OCI-M2 (cell line): Measurements from ENCODE around the gene PGAM2.
"Not testable (repeated sequence)": the region's sequence is repeated elsewhere in the genome, so short reads cannot be mapped to it uniquely, and the experiment has no call there.

ENCODE experiments used
- DNase-seq: peaks from one replicate; lab custom pipeline; 2025; ENCODE audit not compliant: unreplicated experiment; lab: John Stamatoyannopoulos, UW

The PGAM2 gene

DNA sequence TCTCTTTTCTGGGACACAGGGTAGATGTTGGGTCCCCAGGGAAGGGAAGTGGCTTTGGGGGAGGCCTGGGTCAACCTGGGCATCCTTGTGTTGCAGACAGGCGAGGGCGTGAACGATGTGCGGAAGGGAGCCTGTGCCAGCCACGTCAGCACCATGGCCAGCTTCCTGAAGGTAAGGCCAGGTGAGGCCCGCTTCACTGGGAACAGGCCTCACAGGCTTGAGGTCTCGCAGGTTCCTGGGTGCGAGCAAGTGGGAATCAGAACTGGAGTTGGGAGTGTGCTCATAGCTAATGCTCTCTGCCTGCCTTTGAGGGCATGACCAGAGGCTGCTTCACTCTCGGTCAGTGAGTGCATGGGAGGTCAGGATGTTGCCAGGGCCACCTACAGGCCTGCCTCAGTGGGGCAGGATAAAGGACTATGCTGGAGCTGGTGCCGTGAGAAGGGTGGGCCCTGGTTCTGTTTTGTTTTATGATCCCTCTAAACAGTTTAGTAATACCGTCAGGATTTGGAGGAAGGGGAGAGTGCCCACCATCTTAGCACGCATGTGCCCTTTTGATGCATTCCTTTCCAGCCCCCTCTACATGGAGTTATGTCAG, 12.5 kb downstream of the PGAM2 start:
- DNase-seq, result no peak

DNA sequence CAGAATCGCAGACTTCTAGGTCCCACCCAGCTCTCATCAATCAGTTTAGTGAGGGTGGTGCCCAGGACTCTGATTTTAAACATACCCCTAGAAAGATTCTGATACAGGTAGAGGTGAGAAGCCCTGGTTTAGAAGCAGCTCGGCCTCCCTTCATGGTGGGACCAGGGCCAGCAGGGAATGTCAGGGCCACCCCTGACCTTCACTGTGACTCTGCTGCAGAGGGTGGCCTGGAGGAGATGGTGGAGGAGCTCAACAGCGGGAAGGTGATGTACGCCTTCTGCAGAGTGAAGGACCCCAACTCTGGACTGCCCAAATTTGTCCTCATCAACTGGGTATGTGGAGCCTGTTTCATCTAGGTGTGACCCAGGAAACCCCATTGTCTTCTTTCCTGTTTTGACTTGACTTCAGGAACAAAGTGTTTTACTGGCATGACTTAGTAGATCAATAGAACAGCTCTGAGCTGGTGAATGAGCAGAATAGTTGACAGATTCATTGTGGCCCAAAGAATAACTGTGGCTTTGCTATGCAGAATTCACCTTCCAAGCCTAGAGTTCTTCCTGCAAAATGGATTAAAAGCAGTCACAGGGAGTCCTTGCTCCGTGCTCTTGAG, 13.7 kb downstream of the PGAM2 start:
- no peak for DNase-seq

DNA sequence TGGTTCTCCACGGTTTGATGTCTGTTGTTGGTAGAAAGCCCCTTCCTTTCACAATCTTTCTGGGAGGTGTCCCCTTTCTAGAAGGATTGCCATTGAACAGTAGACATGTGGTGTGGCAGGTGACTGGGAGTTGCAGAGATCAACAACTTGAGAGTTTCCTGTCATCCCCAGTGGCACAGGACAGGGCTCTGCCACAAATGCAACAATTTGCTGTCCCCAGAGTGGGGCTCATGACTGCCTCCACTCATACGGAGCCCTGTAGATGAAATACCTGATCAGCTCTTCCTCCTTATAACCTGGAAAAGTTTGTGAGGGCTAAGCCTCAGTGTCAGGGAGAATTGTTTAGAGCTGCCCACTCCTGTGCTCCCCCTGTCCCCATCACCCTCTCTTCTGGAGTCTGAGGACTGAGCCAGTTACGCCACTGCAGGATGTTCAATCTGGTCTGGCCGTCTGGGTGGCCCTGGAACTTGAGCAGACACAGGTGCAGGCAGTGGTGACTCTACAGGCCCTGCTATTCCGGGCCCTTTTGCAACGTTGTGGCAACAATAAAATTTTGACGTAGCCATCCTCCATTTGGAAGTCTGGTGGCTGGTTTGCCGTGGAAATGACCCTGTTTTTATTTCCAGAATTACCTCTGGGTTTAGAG, 14.3 kb downstream of the PGAM2 start:
- DNase-seq, result no peak

DNA sequence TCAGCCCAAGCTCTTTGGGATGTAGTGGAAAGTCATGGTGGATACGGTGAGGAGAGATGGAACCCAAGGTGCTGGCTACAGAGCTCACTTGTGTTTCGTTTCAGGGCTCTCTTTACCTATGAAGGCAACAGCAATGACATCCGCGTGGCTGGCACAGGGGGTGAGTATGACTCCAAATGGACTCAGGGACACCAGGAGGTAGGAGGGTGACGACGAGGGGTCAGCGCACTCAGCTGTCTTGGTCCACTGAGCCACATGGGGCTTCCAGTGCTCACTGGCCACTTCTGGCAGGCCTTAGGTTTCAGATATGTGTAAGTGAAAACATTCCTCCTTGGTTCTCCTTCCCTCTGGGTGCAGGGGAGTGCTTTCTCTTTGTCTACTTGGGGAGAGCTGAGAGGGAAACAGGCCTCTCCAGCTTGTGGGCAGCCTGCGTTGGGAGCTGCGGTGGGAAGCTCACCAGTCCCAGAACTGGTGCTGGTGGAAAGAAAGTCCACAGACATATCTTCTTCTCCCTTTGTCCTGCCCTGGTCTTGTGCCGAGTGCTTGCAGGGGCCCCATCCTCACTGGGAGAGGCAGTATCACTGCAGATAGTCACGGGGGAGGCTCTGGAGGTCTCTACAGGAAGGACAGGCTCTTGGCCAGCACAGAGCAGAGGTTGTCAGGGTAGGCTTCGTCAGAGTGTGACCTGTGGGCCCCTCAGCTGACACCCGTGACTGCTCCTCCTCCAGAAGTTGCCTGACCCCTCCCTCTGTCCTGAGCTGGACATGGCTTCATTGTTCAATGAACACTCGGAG, 15.0 kb downstream of the PGAM2 start:
- DNase-seq, result no peak

DNA sequence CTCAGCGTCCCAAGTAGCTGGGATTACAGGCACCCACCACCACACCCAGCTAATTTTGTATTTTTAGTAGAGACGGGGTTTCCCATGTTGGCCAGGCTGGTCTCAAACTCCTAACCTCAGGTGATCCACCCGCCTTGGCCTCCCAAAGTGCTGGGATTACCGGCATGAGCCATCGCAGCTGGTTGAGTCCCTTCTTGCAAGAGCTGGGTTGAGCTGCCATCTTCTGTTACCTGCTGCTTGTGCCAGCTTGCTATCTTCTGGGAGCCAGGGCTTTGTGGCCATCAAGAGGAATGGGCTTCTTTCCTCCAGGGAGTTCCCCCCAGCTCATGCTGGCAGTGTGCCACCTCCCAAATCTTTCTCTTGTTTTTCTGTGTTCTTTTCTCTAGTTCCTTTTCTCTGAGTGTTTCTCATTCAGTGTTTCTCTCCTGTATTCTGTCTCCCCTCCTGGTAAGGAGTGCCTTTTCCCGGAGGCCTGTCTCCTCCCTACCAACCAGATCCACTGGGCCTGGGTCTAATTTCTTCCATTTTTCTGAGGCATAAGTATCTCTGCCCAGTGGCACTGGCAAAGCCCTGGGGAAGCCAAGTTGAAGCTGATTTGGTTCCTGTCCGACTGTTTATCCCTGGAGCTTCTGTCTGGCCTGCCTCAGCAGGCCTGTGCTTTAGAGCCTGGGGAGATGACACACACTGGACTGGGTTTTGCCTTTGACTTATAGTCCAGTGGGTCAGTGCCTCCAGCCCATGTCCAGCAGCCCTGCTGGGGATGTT, 17.2 kb downstream of the PGAM2 start:
- no peak for DNase-seq

DNA sequence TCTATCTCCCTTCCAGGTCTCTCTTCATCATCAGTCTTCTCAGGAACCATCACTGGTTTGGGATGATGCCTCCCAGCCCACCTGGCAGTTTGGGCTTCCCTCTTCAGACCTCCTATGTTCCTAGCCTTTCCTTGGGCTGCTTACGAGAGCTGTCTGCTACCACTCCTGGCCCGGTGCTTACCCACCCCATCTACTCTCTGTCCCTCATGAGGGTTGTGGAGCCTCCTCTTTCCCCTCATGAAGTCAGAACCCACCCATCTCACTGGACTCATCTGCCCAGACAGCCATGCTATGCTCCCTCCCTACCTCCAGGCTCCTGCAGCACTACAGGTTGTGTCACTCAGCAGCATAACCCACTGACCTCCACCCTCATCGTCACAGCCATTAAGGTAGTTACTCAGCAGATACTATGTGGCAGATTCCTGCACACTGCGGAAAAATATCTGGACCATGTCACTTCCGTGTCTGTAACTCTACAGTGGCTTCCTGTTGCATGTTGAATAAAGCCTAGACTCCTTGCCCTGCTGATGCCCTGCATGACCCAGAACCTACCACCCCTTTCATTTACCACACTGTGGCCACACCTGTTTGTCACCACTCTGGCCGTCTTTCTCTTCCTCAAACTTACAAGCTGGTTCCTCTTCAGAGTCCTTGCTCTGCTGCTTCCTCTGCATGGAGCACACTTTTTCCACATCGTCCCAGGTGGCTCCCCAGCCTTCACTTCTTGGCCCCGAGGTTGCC, 18.9 kb downstream of the PGAM2 start:
- no peak for DNase-seq

DNA sequence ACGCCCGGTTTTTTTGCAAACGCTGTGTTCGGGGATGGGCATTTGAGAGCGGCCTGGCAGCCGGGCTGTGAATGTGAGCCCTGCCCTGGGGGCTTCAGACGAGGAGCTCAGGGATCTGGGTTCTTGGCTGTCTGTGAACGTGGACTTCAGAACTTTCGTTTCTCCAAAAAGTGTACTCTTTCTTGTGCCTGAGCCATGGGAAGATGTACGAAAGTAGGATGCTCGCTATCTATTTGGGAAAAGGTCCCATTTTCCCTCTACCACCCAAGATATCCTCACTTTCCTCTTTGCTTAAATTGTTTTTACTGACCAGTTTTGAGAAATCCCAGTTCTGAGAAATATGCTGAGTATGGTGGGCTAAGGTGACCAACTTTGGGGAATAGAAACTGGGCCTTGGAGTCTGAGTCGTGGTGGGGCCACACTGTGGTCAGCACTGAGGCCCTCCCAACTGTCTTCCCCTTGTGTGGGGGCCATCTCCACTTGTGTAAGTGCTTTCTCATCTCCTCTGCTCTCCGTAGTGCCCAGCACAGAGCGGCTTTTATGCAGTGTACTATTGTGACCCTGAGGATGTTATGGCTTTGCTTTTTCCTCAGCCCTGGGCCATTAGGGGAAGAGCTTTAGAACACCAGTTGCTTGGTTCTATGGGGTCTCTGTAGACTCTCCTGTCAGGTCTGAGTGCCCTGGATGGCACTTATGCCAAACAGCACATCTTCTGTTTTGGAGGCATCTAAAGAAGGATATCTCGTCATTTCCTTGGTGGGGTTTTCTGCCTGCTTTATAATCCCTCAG, 19.9 kb downstream of the PGAM2 start:
- DNase-seq, result no peak

DNA sequence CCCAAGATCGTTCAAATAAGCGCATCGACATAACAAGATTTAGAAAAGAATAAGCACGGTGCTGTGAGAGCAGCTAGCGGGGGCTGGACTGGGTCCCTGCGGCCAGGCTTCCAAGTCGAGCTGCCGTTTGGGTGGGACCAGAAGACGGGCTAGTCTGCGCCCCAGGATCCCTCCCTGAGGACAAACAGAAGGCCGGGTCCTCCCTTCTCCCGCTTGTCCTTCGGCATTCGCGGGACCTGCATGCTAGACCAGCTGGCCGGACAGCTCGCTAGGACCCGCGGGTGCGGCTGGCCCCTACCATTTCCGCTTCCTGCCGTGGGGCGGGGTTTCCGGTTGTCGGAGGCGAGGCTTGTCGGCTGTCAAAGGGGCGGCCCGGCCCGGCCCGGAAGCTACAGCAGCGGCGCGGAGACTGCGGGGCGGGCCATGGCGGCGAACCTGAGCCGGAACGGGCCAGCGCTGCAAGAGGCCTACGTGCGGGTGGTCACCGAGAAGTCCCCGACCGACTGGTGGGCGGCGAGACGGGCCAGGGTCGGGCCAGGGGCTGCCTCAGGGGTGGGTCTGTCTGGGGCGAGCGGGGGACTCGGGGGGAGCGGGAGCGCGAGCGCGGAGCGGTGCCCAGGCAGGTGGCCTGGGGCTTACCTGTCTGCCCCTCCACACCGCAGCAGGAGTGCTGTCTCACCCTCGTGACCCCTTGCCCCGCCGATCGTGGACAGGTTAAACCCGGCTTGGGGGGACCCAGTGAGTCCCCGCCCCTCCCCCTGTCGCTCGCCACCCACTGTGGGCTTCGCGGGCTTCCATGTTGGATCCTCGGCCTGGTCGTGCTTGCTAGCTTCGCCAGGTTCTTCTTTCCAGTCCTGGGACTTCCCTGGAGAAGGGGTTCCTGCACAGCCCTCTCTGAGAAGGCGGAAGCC, 20.8 kb downstream of the PGAM2 start, which contains the start of gene DBNL:
Gene DBNL, plus strand, starts transcription at position 388 of the 911 bp plus-strand sequence. Its CDS starts 36 bp downstream, at position 424.
- peak; percentile 24 for DNase-seq

DNA sequence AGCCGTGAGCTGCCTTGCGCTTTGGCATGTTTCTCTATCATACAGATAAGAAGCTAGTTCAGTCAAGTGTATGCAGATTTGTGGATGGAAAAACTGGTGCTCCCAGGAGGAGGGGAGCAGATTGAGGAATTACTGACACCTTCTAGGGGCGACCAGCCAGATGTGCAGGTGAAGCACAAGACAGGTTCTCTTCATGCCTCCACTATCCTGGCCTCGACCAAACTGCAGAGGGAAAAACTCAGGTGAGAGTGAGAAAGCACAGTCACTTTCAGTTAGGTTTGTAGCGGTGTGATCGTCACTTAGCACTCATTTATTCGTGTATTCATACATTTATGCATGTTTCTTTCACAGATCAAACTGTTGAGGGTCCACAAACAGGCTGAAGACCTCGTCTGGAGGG, 21.5 kb downstream of the PGAM2 start:
- no peak for DNase-seq

DNA sequence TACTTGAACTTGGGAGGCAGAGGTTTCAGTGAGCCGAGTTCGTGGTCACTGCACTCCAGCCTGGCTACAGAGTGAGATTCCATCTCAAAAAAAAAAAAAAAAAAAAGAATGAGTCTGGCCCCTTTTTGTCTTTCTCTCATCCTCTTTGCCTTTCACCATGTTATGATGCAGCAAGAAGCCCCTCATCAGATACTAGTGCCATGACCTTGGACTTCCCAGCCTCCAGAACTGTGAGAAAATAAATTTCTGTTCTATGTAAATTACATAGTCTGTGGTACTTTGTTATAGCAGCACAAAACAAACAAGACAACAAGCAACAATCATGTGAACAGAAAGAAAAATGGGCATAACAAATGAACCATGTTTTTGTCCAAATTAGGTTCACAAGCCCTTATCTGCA, 23.1 kb downstream of the PGAM2 start:
- DNase-seq, result no peak

DNA sequence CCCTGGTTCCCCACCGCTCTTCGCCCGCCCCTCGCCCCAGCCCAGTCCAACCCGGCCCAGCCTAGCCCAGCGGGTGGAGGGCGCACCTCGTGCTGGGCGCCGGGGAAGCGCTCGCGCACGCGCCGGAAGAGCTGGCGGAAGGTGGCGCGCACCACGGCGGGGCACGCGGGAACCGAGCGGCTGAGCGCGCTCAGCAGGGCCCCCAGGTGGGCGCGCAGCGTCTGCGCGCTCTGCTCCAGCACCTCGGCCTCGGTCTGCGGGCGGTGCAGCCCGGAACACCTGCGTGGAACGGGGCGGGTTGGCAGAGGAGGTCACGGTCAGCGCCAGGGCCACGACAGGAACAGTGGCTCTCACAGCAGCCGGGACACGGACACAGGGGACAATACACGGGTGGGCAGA, 24.9 kb downstream of the PGAM2 start:
- not testable (repeated sequence) for DNase-seq

DNA sequence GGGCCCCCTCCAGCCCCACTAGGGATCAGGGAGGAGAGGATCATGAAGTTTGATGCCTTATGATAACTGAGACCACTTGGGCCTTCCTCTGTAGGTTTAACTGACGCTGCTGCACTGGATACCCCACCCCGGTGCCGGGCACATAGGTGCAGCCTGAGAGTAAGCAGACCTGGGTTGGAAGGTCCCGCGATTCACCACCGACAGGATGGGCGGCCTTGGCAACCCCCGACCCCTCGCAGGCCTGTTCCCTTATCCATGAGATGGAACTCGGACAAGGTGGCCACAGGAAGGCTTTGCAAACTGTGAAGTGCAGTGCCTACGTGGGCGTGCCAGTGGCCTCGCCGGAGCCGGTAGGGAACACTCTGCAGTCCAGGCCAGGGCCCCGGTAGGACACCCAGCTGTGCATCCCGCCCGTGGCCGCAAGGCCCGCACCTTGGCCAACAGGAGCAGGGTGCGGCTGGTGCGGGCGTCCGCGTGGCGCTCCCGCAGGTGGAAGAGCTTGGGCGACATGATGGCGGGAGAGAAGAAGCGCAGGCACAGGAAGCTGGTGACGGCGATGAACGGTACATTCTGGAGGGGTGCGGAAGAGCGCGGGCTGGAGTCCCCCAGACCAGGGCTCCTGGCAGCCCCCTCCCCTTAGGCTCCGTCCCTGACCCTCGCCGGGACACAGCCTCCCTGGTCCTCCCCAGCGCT, 25.4 kb downstream of the PGAM2 start:
- not testable (repeated sequence) for DNase-seq

DNA sequence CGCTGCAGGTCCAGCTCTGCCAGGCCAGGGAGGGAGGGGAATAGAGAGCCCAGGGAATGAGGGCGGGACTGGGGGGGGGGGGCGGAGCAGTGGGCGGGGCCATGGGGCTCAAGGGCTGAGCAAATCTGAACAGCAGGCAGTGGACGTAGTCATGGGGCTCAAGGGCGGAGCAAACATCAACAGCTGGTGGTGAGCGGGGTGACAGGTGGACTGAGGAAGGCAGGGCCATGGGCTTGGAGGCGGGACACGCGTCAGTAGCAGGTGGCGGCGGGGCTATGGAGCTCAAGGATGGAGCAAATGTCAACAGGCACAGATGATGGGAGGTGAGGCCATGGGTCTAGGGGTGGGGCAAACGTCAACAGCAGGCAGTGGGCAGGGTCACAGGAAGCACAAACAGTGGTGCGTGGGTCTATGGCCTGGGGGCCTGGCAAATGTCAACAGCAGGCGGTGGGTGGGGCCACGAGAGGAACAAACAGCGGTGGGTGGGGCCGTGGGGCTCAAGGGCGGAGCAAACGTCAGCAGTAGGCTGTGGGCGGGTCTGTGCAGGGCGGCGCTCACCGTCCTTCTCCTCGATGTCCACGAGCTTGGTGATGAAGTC, 26.3 kb downstream of the PGAM2 start:
- not testable (repeated sequence) for DNase-seq

DNA sequence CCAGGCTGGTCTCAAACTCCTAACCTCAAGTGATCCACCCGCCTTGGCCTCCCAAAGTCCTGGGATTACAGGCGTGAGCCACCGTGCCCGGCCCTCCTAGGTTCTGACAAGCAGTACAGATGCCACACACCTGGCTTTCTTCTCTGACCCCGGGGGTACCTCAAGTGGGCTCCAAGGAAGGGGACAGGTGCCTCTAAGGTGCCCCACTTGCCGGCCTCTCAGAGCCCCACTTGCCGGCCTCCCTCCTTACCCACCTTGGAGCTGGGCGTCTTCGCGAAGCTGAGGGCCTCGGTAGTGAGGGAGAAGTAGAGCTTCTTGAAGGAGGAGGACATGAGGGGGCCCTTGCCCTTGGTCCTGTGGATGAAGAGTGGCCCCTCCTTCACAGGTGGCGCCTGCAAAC, 26.8 kb downstream of the PGAM2 start:
- DNase-seq, result not testable (repeated sequence)

DNA sequence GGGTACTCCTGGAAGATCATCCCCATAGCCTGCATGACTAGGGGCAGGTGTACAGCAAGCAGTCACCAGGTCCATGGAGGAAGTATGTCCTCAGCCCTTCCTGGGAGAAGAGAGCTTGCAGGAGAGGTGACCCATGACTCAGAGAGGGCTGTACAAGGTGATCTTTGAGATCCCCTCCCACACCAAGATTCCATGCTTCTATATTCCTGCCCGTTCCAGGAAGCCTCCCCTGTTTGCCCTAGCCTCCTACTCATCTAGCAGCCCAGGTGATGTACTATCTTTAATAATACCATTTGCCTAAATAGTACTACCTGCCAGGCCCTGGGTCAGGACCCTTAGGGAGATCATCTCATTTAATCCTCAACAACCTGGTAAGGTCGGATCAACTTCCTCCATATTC, 27.4 kb downstream of the PGAM2 start:
- not testable (repeated sequence) for DNase-seq

DNA sequence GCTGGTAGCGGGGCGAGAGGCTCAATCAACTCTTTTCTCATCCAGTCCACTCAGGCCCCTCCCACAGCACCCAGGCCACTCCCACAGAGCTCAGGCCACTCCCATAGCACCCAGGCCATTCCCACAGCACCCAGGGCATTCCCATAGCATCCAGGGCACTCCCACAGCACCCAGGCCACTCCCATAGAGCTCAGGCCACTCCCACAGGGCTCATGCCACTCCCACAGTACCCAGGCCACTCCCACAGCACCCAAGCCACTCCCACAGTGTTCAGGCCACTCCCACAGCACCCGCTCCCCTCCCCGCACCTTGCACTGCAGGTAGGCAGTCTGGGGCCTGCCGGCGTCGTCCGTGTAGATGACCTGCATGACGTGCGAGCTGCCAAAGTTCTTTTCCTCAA, 29.0 kb downstream of the PGAM2 start:
- DNase-seq, result not testable (repeated sequence)
